GM12878 (cell line): ENCODE data around the gene ZNF462. TPM values are rescaled to one million over a fixed set of nuclear protein-coding genes. Genes with fewer than 3 reads are reported as not detected.

ENCODE experiments used
- ATAC-seq: fragments of 200-7000 bp; cut with Tn5 transposase; 3 replicates; pipeline ENCODE4 v1.9.1; 2020; ENCODE audit warnings: mild to moderate bottlenecking, moderate library complexity
- BruUV-seq: library from RNA; stranded (reverse); fragments of 400-500 nt; replicated peaks from 2 replicates; lab custom pipeline; 2021; lab: Mats Ljungman, UMichigan
- CTCF ChIA-PET: fragments of 300-600 bp; sonication (Branson Sonifier 250); formaldehyde crosslinking; extraction: SDS; loops from one replicate; lab custom pipeline; 2021; ENCODE audit warnings: inconsistent platforms; lab: Yijun Ruan, JAX
- POLR2A ChIA-PET: fragments of 350-600 bp; formaldehyde crosslinking; extraction: SDS; loops from one replicate; lab custom pipeline; 2021; ENCODE audit warnings: inconsistent platforms; lab: Charles Lee
- RAD21 ChIA-PET: fragments of 300-600 bp; sonication (Branson Sonifier 250); formaldehyde crosslinking; loops from one replicate; lab custom pipeline; 2023; ENCODE audit warnings: antibody characterized with exemption; ENCODE audit not compliant: unreplicated experiment; lab: Charles Lee
- SMC1A ChIA-PET: fragments of 300-600 bp; sonication (Branson Sonifier 250); formaldehyde crosslinking; loops from one replicate; lab custom pipeline; 2023; ENCODE audit not compliant: unreplicated experiment, uncharacterized antibody; lab: Charles Lee
- DNase-seq: peaks from one replicate; pipeline ENCODE4 v3.0.0-alpha.2; 2011; ENCODE audit warnings: low read depth, low spot score
- FAIRE-seq: peaks from 3 replicates; lab custom pipeline; 2011; peaks lifted over from hg19 to GRCh38; lab: Jason Lieb, UNC
- H2AFZ ChIP-seq: 2 replicates; pipeline ENCODE4 v1.6.0; 2011; ENCODE audit warnings: low read depth, low read length, control low read depth; ENCODE audit not compliant: control insufficient read depth
- H3K27ac ChIP-seq: 2 replicates; pipeline ENCODE4 v1.5.1; 2011; ENCODE audit warnings: control low read depth; ENCODE audit not compliant: control insufficient read depth, insufficient read depth
- H3K27me3 ChIP-seq, 2 experiments: replicated peaks in 1 of 2; 2 replicates each; pipeline versions ENCODE4 v1.6.0 to v1.6.1; 2011; ENCODE audit warnings: low read length in 1 of 2; ENCODE audit not compliant: control insufficient read depth in 2 of 2, insufficient read depth in 2 of 2
- H3K36me3 ChIP-seq, 2 experiments: 2 replicates each; pipeline ENCODE4 v1.5.1; 2011; ENCODE audit warnings: low read length in 1 of 2; ENCODE audit not compliant: control insufficient read depth in 2 of 2, insufficient read depth in 2 of 2
- H3K4me1 ChIP-seq: 2 replicates; pipeline ENCODE4 v1.6.1; 2011; ENCODE audit warnings: mild to moderate bottlenecking, low read length, moderate library complexity, mixed read lengths; ENCODE audit not compliant: control insufficient read depth, insufficient read depth
- H3K4me2 ChIP-seq: 2 replicates; pipeline ENCODE4 v1.6.0; 2011; ENCODE audit warnings: control low read depth; ENCODE audit not compliant: control insufficient read depth, insufficient read depth
- H3K4me3 ChIP-seq: fragments of 200-600 bp; sonication (generic); 2 replicates; pipeline ENCODE4 v1.5.1; 2016
- H3K79me2 ChIP-seq: 2 replicates; pipeline ENCODE4 v1.6.0; 2011; ENCODE audit warnings: low read length; ENCODE audit not compliant: control insufficient read depth, insufficient read depth
- H3K9ac ChIP-seq: 2 replicates; pipeline ENCODE4 v1.8.0; 2011; ENCODE audit warnings: low read length, control low read depth, mixed read lengths; ENCODE audit not compliant: control insufficient read depth, insufficient read depth
- H3K9me3 ChIP-seq: replicated peaks from 3 replicates; pipeline ENCODE4 v1.5.1; 2011; ENCODE audit warnings: mild to moderate bottlenecking, low read length; ENCODE audit not compliant: control insufficient read depth, insufficient read depth
- H4K20me1 ChIP-seq: 2 replicates; pipeline ENCODE4 v1.6.0; 2011; ENCODE audit not compliant: control insufficient read depth, insufficient read depth
- BCLAF1 ChIP-seq: fragments of 450-650 bp; IDR thresholded peaks from 2 replicates; pipeline ENCODE4 v1.6.1; 2017; ENCODE audit warnings: antibody characterized with exemption, mild to moderate bottlenecking, moderate library complexity
- BRCA1 ChIP-seq: IDR thresholded peaks from 2 replicates; pipeline ENCODE4 v1.6.1; 2011; ENCODE audit warnings: low read depth, low read length, improper control_type of control experiment
- CTCF ChIP-seq, 3 experiments: IDR thresholded peaks in 2 of 3; conservative IDR thresholded peaks in 1 of 3; 2 replicates each; pipeline ENCODE4 v1.5.1; 2011; ENCODE audit warnings: low read depth in 3 of 3, low read length in 3 of 3, mild to moderate bottlenecking in 3 of 3, control low read depth in 2 of 3, moderate library complexity in 2 of 3, inconsistent platforms in 1 of 3, mixed read lengths in 1 of 3; ENCODE audit not compliant: control insufficient read depth in 2 of 3, insufficient read depth in 1 of 3; ENCODE audit errors: extremely low read depth in 1 of 3
- NBN ChIP-seq: fragments of 450-650 bp; IDR thresholded peaks from 2 replicates; pipeline ENCODE4 v1.6.1; 2016
- STAT1 ChIP-seq: fragments of 450-650 bp; conservative IDR thresholded peaks from 2 replicates; pipeline ENCODE4 v1.6.1; 2014; ENCODE audit warnings: antibody characterized with exemption, mild to moderate bottlenecking
- ZNF24 ChIP-seq: fragments of 450-650 bp; IDR thresholded peaks from 2 replicates; pipeline ENCODE4 v1.6.1; 2017; ENCODE audit warnings: antibody characterized with exemption, mild to moderate bottlenecking
- ZZZ3 ChIP-seq: IDR thresholded peaks from 2 replicates; pipeline ENCODE4 v1.6.1; 2011; ENCODE audit warnings: low read depth; ENCODE audit not compliant: control insufficient read depth, insufficient read length
- WGBS: methylation state at CpG from one replicate; pipeline ENCODE4 v1.1.6; 2016; ENCODE audit warnings: low lambda C conversion rate; ENCODE audit not compliant: insufficient replicate concordance, insufficient coverage; ENCODE audit errors: missing lambda C conversion rate; 5-methylcytosine and 5-hydroxymethylcytosine counted together
- in situ Hi-C: fragments of 300-500 bp; cut with MboI; formaldehyde crosslinking; loops from 9 replicates; pipeline ENCODE4 v1.14.3; 2018; ENCODE audit warnings: mixed read lengths
- intact Hi-C: fragments of 100-400 bp; cut with micrococcal nuclease; formaldehyde crosslinking; loops from one replicate; pipeline ENCODE4 v1.14.2; 2022; ENCODE audit not compliant: unreplicated experiment
- polyA plus RNA-seq, 11 experiments: library from polyadenylated mRNA; depleted of rRNA in 4 of 11; unstranded in 6 of 11; stranded (reverse) in 5 of 11; fragments of >200 nt; fragmentation: Nextera tagmentation in 4 of 11; fragmentation: Illumina TruSeq in 1 of 11; extraction: Ambion mirVana in 4 of 11; extraction: Trizol in 1 of 11; gene quantifications; 1 replicate in 1 of 11; 2 replicates in 10 of 11; pipeline versions ENCODE4 v1.2.1 to v1.2.3, GENCODE V29; 2011 to 2016; ENCODE audit warnings: inconsistent platforms in 2 of 11, missing spikeins in 2 of 11, low read depth in 1 of 11
- total RNA-seq, 4 experiments: library from RNA; depleted of rRNA in 3 of 4; stranded (reverse); fragments of >200 nt in 3 of 4; fragmentation: Illumina TruSeq in 1 of 4; extraction: Trizol in 1 of 4; gene quantifications; 2 replicates each; pipeline versions ENCODE4 v1.2.1 to v1.2.3, GENCODE V29; 2013 to 2021
- TF ChIP-seq, protein P1 (sequence below): fragments of 450-650 bp; IDR thresholded peaks from 2 replicates; pipeline ENCODE4 v1.6.1; 2017; ENCODE audit warnings: mild to moderate bottlenecking, moderate library complexity
- TF ChIP-seq, protein P2 (sequence below): IDR thresholded peaks from 2 replicates; pipeline ENCODE4 v1.6.1; 2012; ENCODE audit warnings: low read depth, low read length, improper control_type of control experiment

Gene ZNF462
- total and polyA plus RNA-seq, 10 of the 15 experiments (the other 5 are each of a cell fraction or from before 2014, with no cell fraction given): 0.27 to 13.7 (median 0.55) TPM

DNA sequence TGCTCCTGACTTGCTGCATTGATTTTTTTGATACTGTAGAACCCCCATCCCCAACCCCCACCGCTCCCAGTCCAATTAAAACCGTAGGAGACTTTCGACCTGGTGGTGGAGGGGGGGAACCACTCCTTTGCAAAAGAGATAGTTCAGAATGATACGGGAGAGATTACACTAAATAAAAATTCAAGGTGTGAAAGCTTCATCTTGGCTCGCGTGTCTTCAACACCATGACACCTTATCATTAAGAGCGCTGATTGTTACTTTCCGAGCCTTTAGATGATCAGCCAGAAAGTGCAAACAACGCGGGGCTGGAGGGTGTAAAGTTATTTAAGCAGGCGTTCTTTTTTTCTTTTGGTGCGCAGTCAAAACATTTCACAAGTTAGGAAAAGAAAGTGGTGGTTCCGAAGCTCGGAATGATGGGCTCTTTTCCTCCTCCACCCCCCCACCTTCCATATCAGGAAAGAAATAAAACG lies 1.3 kb upstream of the ZNF462 start:
- no peak overlapping the region for H3K9ac ChIP-seq
- TF ChIP-seq CTCF (IDR thresholded peaks at IDR 0.05 in 2 of 3, conservative IDR thresholded peaks at IDR 0.05 in 1 of 3; ENCODE audit: control insufficient read depth in 2 of 3, extremely low read depth in 1 of 3, insufficient read depth in 1 of 3, low read depth in 3 of 3, low read length in 3 of 3) (no peak), STAT1 (no peak), NBN (no peak), BCLAF1 (no peak), BRCA1 (no peak), ZNF24 (no peak), ZZZ3 (no peak)
- TF ChIP-seq, protein P1, sequence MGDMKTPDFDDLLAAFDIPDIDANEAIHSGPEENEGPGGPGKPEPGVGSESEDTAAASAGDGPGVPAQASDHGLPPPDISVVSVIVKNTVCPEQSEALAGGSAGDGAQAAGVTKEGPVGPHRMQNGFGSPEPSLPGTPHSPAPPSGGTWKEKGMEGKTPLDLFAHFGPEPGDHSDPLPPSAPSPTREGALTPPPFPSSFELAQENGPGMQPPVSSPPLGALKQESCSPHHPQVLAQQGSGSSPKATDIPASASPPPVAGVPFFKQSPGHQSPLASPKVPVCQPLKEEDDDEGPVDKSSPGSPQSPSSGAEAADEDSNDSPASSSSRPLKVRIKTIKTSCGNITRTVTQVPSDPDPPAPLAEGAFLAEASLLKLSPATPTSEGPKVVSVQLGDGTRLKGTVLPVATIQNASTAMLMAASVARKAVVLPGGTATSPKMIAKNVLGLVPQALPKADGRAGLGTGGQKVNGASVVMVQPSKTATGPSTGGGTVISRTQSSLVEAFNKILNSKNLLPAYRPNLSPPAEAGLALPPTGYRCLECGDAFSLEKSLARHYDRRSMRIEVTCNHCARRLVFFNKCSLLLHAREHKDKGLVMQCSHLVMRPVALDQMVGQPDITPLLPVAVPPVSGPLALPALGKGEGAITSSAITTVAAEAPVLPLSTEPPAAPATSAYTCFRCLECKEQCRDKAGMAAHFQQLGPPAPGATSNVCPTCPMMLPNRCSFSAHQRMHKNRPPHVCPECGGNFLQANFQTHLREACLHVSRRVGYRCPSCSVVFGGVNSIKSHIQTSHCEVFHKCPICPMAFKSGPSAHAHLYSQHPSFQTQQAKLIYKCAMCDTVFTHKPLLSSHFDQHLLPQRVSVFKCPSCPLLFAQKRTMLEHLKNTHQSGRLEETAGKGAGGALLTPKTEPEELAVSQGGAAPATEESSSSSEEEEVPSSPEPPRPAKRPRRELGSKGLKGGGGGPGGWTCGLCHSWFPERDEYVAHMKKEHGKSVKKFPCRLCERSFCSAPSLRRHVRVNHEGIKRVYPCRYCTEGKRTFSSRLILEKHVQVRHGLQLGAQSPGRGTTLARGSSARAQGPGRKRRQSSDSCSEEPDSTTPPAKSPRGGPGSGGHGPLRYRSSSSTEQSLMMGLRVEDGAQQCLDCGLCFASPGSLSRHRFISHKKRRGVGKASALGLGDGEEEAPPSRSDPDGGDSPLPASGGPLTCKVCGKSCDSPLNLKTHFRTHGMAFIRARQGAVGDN: no peak
- TF ChIP-seq, protein P2, sequence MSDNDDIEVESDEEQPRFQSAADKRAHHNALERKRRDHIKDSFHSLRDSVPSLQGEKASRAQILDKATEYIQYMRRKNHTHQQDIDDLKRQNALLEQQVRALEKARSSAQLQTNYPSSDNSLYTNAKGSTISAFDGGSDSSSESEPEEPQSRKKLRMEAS: no peak

More for the DNA sequence above, 1.3 kb upstream of the ZNF462 start:
- H3K79me2 ChIP-seq: no peaks in the 10 kb centered on the region
- no peak overlapping the region for H3K4me2 ChIP-seq
- POLR2A ChIA-PET: no interaction called here
- H2AFZ ChIP-seq: no peak overlapping the region
- 11% methylated on average over 15 of the region's 15 CpGs for WGBS
- H3K4me1 ChIP-seq: no peaks in the 10 kb centered on the region
- CTCF ChIA-PET: interaction anchor here (0.8 to 1.8 kb wide), 3 partner anchors 9 to 1020 kb away, joined by 3 to 7 read pairs (median 5); no protein-coding TSS in a partner anchor
- H4K20me1 ChIP-seq: no peaks in the 10 kb centered on the region
- H3K36me3 ChIP-seq: no peaks in the 10 kb centered on the region
- DNase-seq (no peak), FAIRE-seq (no peak), ATAC-seq (no peak)
- H3K9me3 ChIP-seq: peaks cover 2% of the 10 kb centered on the region; the same call in 1 of the 3 replicates
- H3K27ac ChIP-seq: no peak overlapping the region
- RAD21 ChIA-PET: interaction anchor here (1.1 to 1.5 kb wide), 3 partner anchors 33 to 576 kb away, joined by 3 to 7 read pairs (median 5); no protein-coding TSS in a partner anchor
- in situ Hi-C loops (no loop called here), intact Hi-C loops (loop anchor here (2.0 to 5.0 kb wide), 7 partner anchors 49 to 574 kb away; no protein-coding TSS in a partner anchor)
- BruUV-seq: no TSS peak
- no peak overlapping the region for H3K4me3 ChIP-seq
- SMC1A ChIA-PET: interaction anchor here (1.1 to 19.8 kb wide), 9 partner anchors 9 to 1020 kb away, joined by 3 to 219 read pairs (median 6); no protein-coding TSS in a partner anchor
- peaks cover 6 to 19% of the 10 kb centered on the region in 2 experiments; a peak in 3 of 4 replicates for H3K27me3 ChIP-seq
